Immature natural killer cell (primary cell): ENCODE measurements around the gene AMOTL2. TPM values are rescaled to one million over a fixed set of nuclear protein-coding genes. Genes with fewer than 3 reads are reported as not detected.

ENCODE experiments used
- DNase-seq, 3 donors: peaks; one replicate each; pipeline ENCODE4 v3.0.0; 2022; ENCODE audit warnings: mixed read lengths in 1 of 3
- H3K27ac Mint-ChIP-seq, 6 donors: one replicate each; pipeline ENCODE4 v1.8.0; 2020; ENCODE audit warnings: mixed read lengths in 6 of 6, mild to moderate bottlenecking in 5 of 6, inconsistent platforms in 4 of 6, moderate library complexity in 3 of 6
- H3K27me3 Mint-ChIP-seq, 3 donors: one replicate each; pipeline ENCODE4 v1.8.0; 2020 to 2021; ENCODE audit warnings: low read depth in 3 of 3, mild to moderate bottlenecking in 3 of 3, mixed read lengths in 3 of 3, moderate library complexity in 3 of 3, inconsistent platforms in 1 of 3
- H3K36me3 Mint-ChIP-seq, 3 donors: one replicate each; pipeline ENCODE4 v1.8.0; 2020; ENCODE audit warnings: mixed read lengths in 3 of 3, inconsistent platforms in 2 of 3, mild to moderate bottlenecking in 2 of 3
- H3K4me1 Mint-ChIP-seq, 2 donors: one replicate each; pipeline ENCODE4 v1.8.0; 2020; ENCODE audit warnings: inconsistent platforms in 2 of 2, mild to moderate bottlenecking in 2 of 2, mixed read lengths in 2 of 2, moderate library complexity in 1 of 2
- H3K4me3 Mint-ChIP-seq, 5 donors: one replicate each; pipeline ENCODE4 v1.8.0; 2020; ENCODE audit warnings: mild to moderate bottlenecking in 5 of 5, mixed read lengths in 5 of 5, inconsistent platforms in 3 of 5, moderate library complexity in 3 of 5
- H3K9me3 Mint-ChIP-seq, 6 donors: one replicate each; pipeline ENCODE4 v1.8.0; 2020; ENCODE audit warnings: mild to moderate bottlenecking in 6 of 6, mixed read lengths in 6 of 6, inconsistent platforms in 4 of 6, moderate library complexity in 3 of 6
- polyA plus RNA-seq, 3 donors: library from polyadenylated mRNA; unstranded; fragments of 300-500 nt; fragmentation: Illumina TruSeq; gene quantifications; one replicate each; pipeline ENCODE4 v1.2.3, GENCODE V29; 2021

Gene AMOTL2
- polyA plus RNA-seq, 3 donors from 2014 or later: not detected

DNA sequence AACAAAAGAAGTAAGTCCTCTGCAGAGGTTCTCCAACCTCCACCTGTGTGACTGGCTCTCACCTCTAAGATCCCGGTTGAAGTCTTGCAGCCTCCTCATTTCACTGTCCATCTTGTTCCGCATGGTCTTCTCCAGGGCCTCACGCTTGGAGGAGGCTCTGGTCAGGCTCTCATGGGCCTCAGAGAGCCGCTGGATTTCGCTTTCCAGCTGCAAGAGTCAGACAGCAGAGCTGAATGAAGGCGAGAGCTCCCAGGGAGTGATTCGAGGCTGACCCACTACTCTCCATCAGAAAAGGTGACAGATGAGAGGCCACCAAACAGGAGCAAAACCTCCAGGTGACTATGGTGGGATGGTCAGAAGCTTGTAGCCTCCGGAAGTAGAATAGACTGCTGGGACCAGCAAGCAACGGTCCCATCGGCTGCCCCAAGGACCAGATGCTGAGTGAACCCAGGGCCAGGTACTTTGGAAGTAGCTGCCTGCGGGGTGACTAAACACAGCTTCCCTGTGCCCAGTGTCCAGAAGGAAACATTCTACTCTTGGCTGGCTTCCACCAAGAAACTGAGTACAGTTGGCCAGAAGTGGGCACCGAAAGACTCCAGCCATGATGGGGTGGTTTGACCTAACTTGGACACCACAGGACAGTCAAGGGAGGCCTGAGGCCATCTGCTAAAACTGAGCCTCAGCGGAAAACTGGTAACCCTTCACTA, 7.9 kb downstream of the AMOTL2 start:
- no peak for DNase-seq

DNA sequence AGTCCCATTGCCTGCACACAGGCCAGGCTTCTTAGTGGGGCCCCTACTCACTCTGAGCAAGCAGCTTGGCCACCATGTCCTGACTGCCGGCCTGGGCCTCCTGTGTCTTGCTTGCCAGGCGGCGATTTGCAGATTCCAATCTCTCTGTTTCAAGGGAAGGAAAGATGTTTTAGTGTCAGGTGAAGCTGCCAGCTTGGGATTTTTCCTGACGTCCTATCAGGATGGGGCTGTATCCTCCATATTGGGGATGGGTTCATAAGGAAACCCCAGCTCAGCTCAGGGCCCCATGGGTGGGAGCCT, 8.5 kb downstream of the AMOTL2 start:
- Mint-ChIP-seq H3K27ac (no peak overlapping the region), H3K27me3 (peaks cover 2 to 15% (median 8%) of the 10 kb centered on the region in 3 donors)

More for the DNA sequence above, 7.9 kb downstream of the AMOTL2 start:
- Mint-ChIP-seq H3K4me3 (no peak overlapping the region), H3K4me1 (peaks cover 25 to 30% of the 10 kb centered on the region in 2 donors), H3K27ac (no peak overlapping the region), H3K27me3 (peaks cover 2 to 15% (median 8%) of the 10 kb centered on the region in 3 donors), H3K36me3 (no peaks in the 10 kb centered on the region), H3K9me3 (no peaks in the 10 kb centered on the region)

DNA sequence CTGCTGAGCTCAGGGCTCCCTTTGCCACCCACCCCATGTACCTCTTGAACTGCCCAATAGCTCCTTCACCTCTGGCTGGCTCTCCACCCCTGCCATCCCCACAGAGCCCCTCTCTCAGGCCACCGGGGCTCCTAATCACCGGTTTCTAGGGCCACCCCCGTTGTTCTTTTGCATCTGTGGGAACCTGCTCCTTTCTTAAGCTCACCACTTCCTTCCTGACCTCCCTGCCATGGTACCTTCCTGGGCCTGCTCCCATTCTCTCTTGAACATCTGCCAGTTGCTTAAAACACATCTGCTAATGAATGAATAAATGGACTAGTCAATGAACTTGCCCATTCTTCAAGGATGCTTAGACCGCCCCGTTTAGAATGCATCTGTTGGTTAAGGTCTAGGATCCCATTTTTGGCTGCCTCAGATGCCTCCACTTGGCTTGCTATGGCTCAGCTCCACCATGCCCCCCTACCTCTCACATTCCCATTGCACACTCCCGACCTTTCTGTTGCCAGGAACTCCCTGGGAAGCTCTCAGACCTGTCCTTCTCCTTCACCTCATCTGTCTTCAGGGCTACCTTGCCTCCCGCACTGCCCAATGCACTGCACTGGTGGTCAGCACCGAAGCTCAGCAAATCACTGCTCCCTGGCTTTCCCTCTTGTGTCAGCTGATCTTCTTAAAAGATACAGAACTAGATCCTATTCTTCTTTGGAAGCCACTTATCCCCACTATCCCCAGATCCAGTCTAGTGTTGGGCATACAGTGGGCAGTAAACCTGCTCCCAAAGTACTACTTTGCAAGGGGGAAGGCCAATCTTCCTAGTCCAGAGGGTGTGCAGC, 9.1 kb downstream of the AMOTL2 start:
- DNase-seq: no peak
- Mint-ChIP-seq H3K4me1 (peaks cover 25 to 30% of the 10 kb centered on the region in 2 donors), H3K4me3 (peak overlapping the region; percentile 62 to 82 (median 71)), H3K36me3 (no peaks in the 10 kb centered on the region), H3K27ac (no peak overlapping the region), H3K27me3 (peaks cover 2 to 15% (median 8%) of the 10 kb centered on the region in 3 donors), H3K9me3 (no peaks in the 10 kb centered on the region)

More for the DNA sequence above, 8.5 kb downstream of the AMOTL2 start:
- H3K36me3 Mint-ChIP-seq: no peaks in the 10 kb centered on the region
- H3K9me3 Mint-ChIP-seq: no peaks in the 10 kb centered on the region
- H3K4me3 Mint-ChIP-seq: no peak overlapping the region
- no peak for DNase-seq
- peaks cover 25 to 30% of the 10 kb centered on the region in 2 donors for H3K4me1 Mint-ChIP-seq

DNA sequence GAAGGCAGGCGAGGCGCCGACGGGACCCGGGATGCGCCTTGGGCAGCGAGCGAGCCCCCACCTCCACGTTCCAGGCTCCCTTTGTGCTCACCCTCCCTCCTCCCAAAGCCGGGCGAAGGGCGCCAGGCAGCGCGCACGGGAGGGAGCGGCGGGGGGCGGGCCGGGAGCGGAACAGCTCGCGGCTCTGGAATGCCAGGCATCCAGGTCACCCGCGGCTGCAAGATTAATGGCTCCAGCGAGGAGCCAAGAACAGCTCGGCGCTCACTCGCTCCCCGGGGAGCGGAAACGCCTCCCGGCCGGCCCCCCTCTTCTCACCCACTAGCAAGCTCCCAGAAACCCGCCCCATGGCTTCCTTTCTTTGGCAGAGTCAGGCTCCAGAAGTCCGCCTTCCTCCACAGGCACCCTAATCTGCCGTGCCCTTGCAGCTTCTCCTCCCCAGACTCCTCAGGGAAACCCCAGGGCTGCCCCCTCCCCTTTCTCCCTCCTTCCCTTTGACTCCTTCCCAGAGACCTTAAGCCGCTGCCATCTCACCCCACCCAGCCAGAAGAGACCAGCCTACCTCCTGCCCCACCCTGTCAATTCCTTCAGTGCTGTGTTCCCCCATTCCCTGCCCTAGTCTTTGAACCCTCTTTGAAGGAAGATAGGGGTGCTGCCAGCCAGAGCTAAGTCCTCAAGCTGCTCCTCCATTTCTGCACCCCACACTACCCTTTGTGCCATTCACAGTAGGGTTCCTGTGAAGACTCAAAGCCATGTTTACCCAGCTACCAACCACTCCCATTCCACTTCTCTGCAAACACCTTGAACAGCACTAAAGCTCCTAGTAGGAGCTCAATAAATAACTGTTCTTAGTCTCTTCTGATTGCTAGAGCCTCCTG, 9.9 kb downstream of the AMOTL2 start:
- Mint-ChIP-seq H3K9me3 (no peaks in the 10 kb centered on the region), H3K36me3 (no peaks in the 10 kb centered on the region), H3K27me3 (peaks cover 2 to 14% (median 8%) of the 10 kb centered on the region in 3 donors), H3K27ac (peak overlapping the region in 2 of 6 donors; percentile 20 to 39), H3K4me1 (peaks cover 25 to 30% of the 10 kb centered on the region in 2 donors), H3K4me3 (peak overlapping the region; percentile 62 to 82 (median 73))
- no peak for DNase-seq

DNA sequence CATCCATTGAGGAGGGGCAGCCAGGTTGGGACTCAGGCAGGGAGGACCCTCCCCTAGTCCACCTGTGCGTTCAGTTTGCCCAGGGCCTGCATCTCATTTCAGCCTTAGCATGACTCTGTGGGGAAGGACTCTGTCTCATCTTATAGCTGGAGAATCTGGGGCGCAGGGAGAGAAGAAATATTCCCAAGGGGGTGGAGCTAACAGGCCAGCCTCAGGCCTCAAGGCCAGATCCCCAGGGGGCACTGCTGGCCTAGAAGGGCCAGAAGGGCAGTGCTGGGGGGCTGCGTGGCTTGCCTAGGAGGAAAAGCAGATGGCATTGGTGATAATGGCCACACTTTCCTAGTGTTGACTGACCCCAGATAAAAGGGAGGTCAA, 10.9 kb downstream of the AMOTL2 start:
- Mint-ChIP-seq H3K4me3 (peak overlapping the region; percentile 4 to 78 (median 64)), H3K4me1 (peaks cover 25 to 30% of the 10 kb centered on the region in 2 donors), H3K9me3 (no peaks in the 10 kb centered on the region), H3K36me3 (no peaks in the 10 kb centered on the region), H3K27ac (peak overlapping the region in 1 of 6 donors; percentile 16), H3K27me3 (peaks cover 2 to 14% (median 10%) of the 10 kb centered on the region in 3 donors)
- no peak for DNase-seq

DNA sequence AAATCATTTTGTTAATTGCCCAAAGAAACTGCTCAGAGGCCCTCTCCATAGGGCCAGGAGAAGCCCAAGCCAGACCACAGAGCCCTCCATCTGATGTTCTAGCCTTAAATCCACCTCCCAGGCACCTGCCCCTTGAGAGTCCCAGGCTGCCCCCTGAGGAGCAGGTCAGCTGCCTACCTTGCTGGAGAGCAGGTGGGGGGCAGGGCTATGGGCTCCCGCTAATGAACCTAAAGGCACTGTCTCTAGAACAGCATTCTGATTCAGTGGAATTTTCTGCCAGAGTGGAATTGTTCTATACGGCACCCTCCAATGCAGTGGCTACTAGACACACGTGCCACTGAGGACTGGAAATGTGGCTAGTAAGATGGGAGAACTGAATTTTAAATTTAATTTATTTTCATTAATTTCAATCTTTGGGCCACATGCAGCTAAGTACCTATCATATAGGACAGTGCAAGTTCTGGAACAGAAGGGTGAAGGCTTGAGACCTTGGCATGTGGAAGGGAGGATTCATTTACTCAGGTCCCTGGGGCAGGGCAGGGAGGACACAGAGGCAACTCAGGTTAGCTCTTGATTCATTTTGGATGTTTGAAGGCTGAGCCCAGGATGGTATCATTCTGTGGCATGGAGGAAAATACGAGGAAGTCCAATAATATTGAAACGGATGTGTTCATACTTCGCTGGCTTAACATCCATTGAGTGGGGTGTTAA, 11.4 kb downstream of the AMOTL2 start:
- H3K27ac Mint-ChIP-seq: peak overlapping the region in 1 of 6 donors; percentile 62
- no peaks in the 10 kb centered on the region for H3K9me3 Mint-ChIP-seq
- peaks cover 25 to 30% of the 10 kb centered on the region in 2 donors for H3K4me1 Mint-ChIP-seq
- DNase-seq: no peak
- H3K4me3 Mint-ChIP-seq: peak overlapping the region; percentile 36 to 73 (median 63)
- H3K36me3 Mint-ChIP-seq: no peaks in the 10 kb centered on the region
- H3K27me3 Mint-ChIP-seq: peaks cover 2 to 14% (median 10%) of the 10 kb centered on the region in 3 donors

DNA sequence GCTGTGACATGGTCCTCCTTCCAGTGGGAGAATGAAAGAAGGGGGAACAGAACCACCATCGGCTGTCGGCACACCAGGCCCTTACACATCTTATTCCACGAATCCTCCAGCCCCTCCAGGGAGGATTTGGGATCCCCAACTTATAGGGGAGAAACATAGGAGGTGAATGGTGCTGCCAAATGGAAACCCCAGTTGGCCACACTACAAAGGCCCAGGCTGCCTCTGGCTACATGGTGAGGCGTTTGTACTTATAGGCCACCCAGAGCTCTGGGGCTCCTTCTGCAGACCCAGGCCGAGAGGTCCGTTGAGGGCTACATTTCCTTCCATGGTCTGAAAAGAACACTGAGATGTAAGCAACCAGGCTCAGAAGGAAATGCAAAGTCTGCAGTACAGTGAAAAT, 12.0 kb downstream of the AMOTL2 start:
- Mint-ChIP-seq H3K27ac (no peak overlapping the region), H3K27me3 (peaks cover 2 to 14% (median 10%) of the 10 kb centered on the region in 3 donors), H3K4me3 (peak overlapping the region in 2 of 5 donors; percentile 27 to 36), H3K36me3 (no peaks in the 10 kb centered on the region), H3K4me1 (peaks cover 25 to 30% of the 10 kb centered on the region in 2 donors), H3K9me3 (no peaks in the 10 kb centered on the region)
- DNase-seq: no peak

DNA sequence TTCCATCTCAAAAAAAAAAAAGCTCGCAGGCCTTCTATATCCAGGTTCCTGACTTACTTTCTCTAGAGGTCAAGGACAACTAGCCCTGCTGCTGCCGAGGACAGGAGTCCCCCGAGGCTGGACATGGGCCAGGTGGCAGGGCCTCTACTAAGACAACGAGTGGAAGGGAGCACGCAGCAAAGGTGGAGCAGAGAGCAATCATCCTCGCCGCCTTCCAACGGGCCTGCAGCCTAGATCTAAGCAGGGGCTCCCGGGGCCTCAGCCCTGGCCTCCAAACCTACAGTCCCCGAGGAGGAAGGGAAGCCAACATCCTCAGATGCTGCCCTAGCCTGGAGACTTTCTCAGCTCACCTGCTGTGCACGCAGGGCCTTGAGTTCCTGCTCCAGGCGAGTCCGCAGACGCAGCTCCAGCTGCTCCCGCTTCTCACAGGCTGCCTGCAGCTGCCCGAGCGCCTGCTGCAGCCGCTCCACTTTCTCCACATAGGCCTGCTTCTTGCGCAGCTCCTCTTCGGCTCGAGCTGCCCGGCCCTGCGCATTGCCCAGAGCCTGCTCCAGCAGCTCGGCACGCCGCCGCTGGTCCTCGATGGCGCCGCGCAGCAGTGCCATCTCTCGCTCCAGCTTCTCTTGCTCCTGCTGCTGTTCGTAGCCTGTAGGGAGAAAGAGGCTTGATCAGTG, 12.9 kb downstream of the AMOTL2 start:
- peaks cover 2 to 14% (median 10%) of the 10 kb centered on the region in 3 donors for H3K27me3 Mint-ChIP-seq
- H3K27ac Mint-ChIP-seq: no peak overlapping the region
- peaks cover 25 to 30% of the 10 kb centered on the region in 2 donors for H3K4me1 Mint-ChIP-seq
- no peak for DNase-seq
- no peaks in the 10 kb centered on the region for H3K9me3 Mint-ChIP-seq
- H3K36me3 Mint-ChIP-seq: no peaks in the 10 kb centered on the region
- no peak overlapping the region for H3K4me3 Mint-ChIP-seq

DNA sequence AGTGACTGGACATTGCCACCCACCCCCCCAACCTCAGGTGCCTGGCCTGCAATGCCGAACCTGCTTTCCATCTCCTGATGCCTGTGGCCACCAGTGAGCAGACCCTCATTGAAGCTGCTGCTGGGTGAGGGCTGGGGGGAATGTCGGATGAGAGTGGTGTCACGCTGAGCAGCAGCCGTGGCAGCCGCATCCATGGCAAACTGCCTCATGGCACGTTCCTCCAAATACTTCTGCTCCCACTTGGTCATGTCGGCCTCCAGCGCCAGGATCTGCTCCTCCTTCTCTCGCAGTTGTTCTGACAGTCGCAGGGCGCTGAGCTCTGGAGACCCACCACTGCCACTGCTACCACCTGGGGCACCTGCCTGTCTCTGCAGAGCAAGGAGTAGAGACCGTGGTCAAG, 14.2 kb downstream of the AMOTL2 start:
- DNase-seq: no peak
- no peak overlapping the region for H3K27ac Mint-ChIP-seq
- peaks cover 2 to 14% (median 11%) of the 10 kb centered on the region in 3 donors for H3K27me3 Mint-ChIP-seq
- no peaks in the 10 kb centered on the region for H3K9me3 Mint-ChIP-seq
- H3K4me1 Mint-ChIP-seq: peaks cover 18 to 20% of the 10 kb centered on the region in 2 donors
- H3K4me3 Mint-ChIP-seq: no peak overlapping the region
- H3K36me3 Mint-ChIP-seq: no peaks in the 10 kb centered on the region

DNA sequence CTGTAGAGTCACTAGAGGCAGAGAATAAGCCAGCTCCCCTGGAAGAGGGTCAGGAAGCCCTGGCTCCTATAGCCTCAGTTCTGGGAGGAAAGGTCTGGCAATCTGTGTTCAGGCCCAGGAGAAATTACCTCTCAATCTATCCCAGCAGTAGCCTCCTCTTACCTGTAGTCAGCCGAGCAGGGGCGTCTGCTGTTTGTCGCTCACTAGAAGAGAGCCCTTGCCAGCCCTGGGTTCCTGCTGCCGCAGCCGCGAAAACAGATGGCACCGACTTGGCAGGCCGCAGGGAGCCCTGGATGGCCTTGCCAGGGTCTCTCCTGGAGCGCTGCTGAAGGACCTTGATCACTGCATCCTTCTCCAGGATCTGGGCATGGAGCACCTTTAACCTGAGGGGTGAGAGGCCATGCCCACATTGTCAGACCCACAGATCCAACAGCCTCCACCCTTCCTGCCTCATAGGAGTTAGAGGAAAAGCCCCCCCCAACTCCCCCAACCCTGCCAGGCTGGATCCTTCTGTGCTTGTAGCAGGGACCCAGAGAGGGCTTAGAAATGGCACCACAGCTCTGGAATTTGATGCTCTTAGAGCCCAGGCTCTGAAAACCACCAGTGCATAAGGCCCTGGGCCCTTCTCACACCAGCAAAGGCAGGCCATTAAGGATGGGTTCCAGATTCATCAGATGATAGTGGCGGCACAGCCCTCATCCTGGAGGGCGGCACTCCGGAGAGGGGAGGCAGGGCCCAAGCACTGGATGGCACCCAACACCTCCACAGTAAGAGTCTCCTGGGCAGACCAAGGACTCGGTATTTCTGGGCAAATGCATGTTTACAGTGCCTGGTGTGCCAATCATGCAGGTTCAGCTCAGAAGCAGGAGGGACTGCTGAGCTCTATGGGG, 14.9 kb downstream of the AMOTL2 start:
- Mint-ChIP-seq H3K4me1 (peaks cover 11 to 13% of the 10 kb centered on the region in 2 donors), H3K36me3 (no peaks in the 10 kb centered on the region), H3K27me3 (peaks cover 2 to 11% (median 10%) of the 10 kb centered on the region in 3 donors), H3K4me3 (no peak overlapping the region), H3K9me3 (no peaks in the 10 kb centered on the region), H3K27ac (no peak overlapping the region)
- no peak for DNase-seq

DNA sequence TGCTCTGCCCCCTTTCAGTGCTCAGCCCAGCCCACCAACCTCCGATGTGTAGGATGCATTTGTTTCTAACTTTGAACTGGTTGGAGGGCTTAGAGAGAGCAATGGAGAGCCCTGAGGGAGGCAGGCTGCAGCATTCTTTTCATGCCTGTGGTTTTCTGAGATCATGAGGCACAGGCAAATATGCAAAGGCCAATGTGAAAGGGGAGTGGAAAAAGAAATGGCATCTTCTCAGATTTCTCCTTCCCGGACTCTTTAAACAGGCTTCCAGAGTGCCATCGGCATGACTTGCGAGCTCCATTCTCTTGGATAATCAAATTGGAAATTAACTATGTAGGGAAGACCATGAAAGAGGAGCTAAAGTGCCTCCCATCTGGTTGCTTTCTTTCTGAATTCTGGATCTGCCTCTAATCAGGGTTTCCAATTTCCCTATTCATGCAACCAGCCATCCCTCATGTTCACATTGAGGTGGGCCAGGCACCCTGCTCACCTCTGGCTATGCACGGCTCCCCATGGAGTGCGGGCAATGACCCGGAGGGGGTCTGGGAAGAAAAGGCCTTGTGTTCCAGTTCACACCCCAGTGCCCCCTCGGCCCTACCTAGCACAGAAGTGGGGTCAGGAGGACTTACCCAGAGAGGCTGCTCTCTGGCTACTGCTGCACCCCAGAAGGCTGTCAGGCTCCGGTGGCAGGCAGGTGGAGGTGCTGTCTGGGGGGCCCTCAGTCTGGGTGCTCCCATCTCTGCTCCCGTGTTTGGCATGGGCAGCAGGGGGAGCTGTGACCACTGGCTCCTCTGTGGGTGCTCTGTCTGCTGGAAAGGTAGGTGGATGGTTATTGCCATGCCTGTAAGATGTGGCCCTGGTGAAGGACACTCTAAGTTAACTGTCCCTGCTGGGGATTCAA, 16.1 kb downstream of the AMOTL2 start:
- Mint-ChIP-seq H3K4me1 (peaks cover 2% of the 10 kb centered on the region in 2 donors), H3K9me3 (no peaks in the 10 kb centered on the region), H3K27me3 (peaks cover 0 to 10% (median 8%) of the 10 kb centered on the region in 3 donors), H3K4me3 (no peak overlapping the region), H3K36me3 (no peaks in the 10 kb centered on the region), H3K27ac (no peak overlapping the region)
- DNase-seq: no peak
